Mesenchymal stem cell (in vitro differentiated cells and primary cell): ENCODE measurements around the gene COL18A1.
"Not testable (repeated sequence)": the region's sequence is repeated elsewhere in the genome, so short reads cannot be mapped to it uniquely, and the experiment has no call there.

ENCODE experiments used
- DNase-seq: peaks from one replicate; pipeline ENCODE4 v3.0.0-alpha.2; 2013
- H2AFZ ChIP-seq: one replicate; pipeline ENCODE4 v1.6.1; 2013; ENCODE audit warnings: low read depth, mild to moderate bottlenecking, control low read depth, inconsistent platforms, low read length, moderate library complexity
- H2AK5ac ChIP-seq: 2 replicates; pipeline ENCODE4 v1.6.1; 2013; ENCODE audit warnings: low read length, moderate library complexity, mild to moderate bottlenecking, inconsistent platforms; ENCODE audit not compliant: severe bottlenecking
- H2BK120ac ChIP-seq: one replicate; pipeline ENCODE4 v1.6.1; 2013; ENCODE audit warnings: low read depth, mild to moderate bottlenecking, inconsistent platforms, low read length, moderate library complexity
- H2BK12ac ChIP-seq, 2 experiments: one replicate each; pipeline ENCODE4 v1.6.1; 2013; ENCODE audit warnings: inconsistent platforms in 2 of 2, low read length in 2 of 2, mild to moderate bottlenecking in 2 of 2, moderate library complexity in 2 of 2, control low read depth in 1 of 2
- H2BK15ac ChIP-seq: one replicate; pipeline ENCODE4 v1.6.1; 2013; ENCODE audit warnings: mild to moderate bottlenecking, low read depth, inconsistent platforms; ENCODE audit not compliant: poor library complexity, severe bottlenecking
- H2BK5ac ChIP-seq: 2 replicates; pipeline ENCODE4 v1.6.1; 2013; ENCODE audit warnings: low read depth, mild to moderate bottlenecking, low read length, control low read depth, inconsistent platforms; ENCODE audit not compliant: poor library complexity, severe bottlenecking
- H3K14ac ChIP-seq, 2 experiments: one replicate each; pipeline ENCODE4 v1.6.1; 2013; ENCODE audit warnings: inconsistent platforms in 2 of 2, low read length in 2 of 2, control low read depth in 1 of 2, mild to moderate bottlenecking in 1 of 2, moderate library complexity in 1 of 2
- H3K18ac ChIP-seq, 2 experiments: one replicate each; pipeline ENCODE4 v1.6.1; 2013; ENCODE audit warnings: inconsistent platforms in 2 of 2, low read length in 2 of 2, control low read depth in 1 of 2, low read depth in 1 of 2, mild to moderate bottlenecking in 1 of 2
- H3K23ac ChIP-seq, 2 experiments: one replicate each; pipeline ENCODE4 v1.6.1; 2013; ENCODE audit warnings: inconsistent platforms in 2 of 2, low read length in 2 of 2, mild to moderate bottlenecking in 2 of 2, moderate library complexity in 2 of 2, control low read depth in 1 of 2
- H3K27ac ChIP-seq: 2 replicates; pipeline ENCODE4 v1.5.1; 2013; ENCODE audit warnings: mild to moderate bottlenecking, moderate library complexity, low read length, control low read depth, inconsistent platforms; ENCODE audit not compliant: poor library complexity, severe bottlenecking
- H3K27me3 ChIP-seq, 2 experiments: 2 replicates each; pipeline versions ENCODE4 v1.6.1 to v1.7.0; 2013; ENCODE audit warnings: low read length in 2 of 2, mild to moderate bottlenecking in 2 of 2, moderate library complexity in 2 of 2, control low read depth in 1 of 2, inconsistent platforms in 1 of 2; ENCODE audit not compliant: control insufficient read depth in 1 of 2, insufficient read depth in 1 of 2
- H3K36me3 ChIP-seq, 2 experiments: 2 replicates each; pipeline versions ENCODE4 v1.6.1 to v1.7.0; 2013; ENCODE audit warnings: low read length in 2 of 2, control low read depth in 1 of 2, inconsistent platforms in 1 of 2, low read depth in 1 of 2, mild to moderate bottlenecking in 1 of 2; ENCODE audit not compliant: insufficient read depth in 2 of 2, control insufficient read depth in 1 of 2
- H3K4ac ChIP-seq, 2 experiments: one replicate each; pipeline ENCODE4 v1.6.1; 2013; ENCODE audit warnings: inconsistent platforms in 2 of 2, low read length in 2 of 2, mild to moderate bottlenecking in 2 of 2, moderate library complexity in 2 of 2, control low read depth in 1 of 2, low read depth in 1 of 2
- H3K4me1 ChIP-seq: 2 replicates; pipeline ENCODE4 v1.6.1; 2013; ENCODE audit warnings: low read depth, low read length, control low read depth; ENCODE audit not compliant: control insufficient read depth, insufficient read depth
- H3K4me2 ChIP-seq: 2 replicates; pipeline ENCODE4 v1.6.1; 2013; ENCODE audit warnings: low read length, mild to moderate bottlenecking, inconsistent platforms; ENCODE audit not compliant: poor library complexity, severe bottlenecking
- H3K4me3 ChIP-seq, 2 experiments: 2 replicates each; pipeline versions ENCODE4 v1.5.1 to v1.7.0; 2013; ENCODE audit warnings: low read length in 2 of 2, mild to moderate bottlenecking in 2 of 2, control low read depth in 1 of 2, low read depth in 1 of 2; ENCODE audit not compliant: insufficient read depth in 1 of 2
- H3K79me1 ChIP-seq: replicated peaks from 2 replicates; pipeline ENCODE4 v1.6.1; 2013; ENCODE audit warnings: mild to moderate bottlenecking, control low read depth, low read length, inconsistent platforms; ENCODE audit not compliant: poor library complexity, severe bottlenecking
- H3K9ac ChIP-seq: 2 replicates; pipeline ENCODE4 v1.7.0; 2013; ENCODE audit warnings: mild to moderate bottlenecking, low read length, moderate library complexity
- H3K9me3 ChIP-seq: 2 replicates; pipeline ENCODE4 v1.7.0; 2013; ENCODE audit warnings: mild to moderate bottlenecking, low read length; ENCODE audit not compliant: control insufficient read depth
- H4K8ac ChIP-seq: one replicate; pipeline ENCODE4 v1.6.1; 2013; ENCODE audit warnings: inconsistent platforms, mild to moderate bottlenecking, low read length, moderate library complexity
- H4K91ac ChIP-seq: one replicate; pipeline ENCODE4 v1.6.1; 2013; ENCODE audit warnings: mild to moderate bottlenecking, low read length, inconsistent platforms
- WGBS: methylation state at CpG from one replicate; pipeline ENCODE4 v1.1.7; 2013; ENCODE audit warnings: mixed read lengths; 5-methylcytosine and 5-hydroxymethylcytosine counted together

COL18A1 gene

GRCh38 chr21:45499970-45500577, 95.1 kb downstream of the COL18A1 start:
- no peak overlapping the region for H3K9ac ChIP-seq
- H2BK12ac ChIP-seq, result no peak overlapping the region
- no peaks in the 10 kb centered on the region for H3K9me3 ChIP-seq
- H2AK5ac ChIP-seq, result no peak overlapping the region
- H2BK120ac ChIP-seq, result no peak overlapping the region
- H3K27ac ChIP-seq, result no peak overlapping the region
- 87% methylated on average over 5 of the region's 6 CpGs for WGBS
- DNase-seq, result no peak
- no peak overlapping the region for H3K18ac ChIP-seq
- H4K8ac ChIP-seq, result no peak overlapping the region
- H2BK15ac ChIP-seq, result no peak overlapping the region
- H3K4ac ChIP-seq, result no peak overlapping the region
- no peak overlapping the region for H4K91ac ChIP-seq
- H3K23ac ChIP-seq, result no peak overlapping the region
- no peak overlapping the region for H3K14ac ChIP-seq
- H3K4me2 ChIP-seq, result no peak overlapping the region
- H2BK5ac ChIP-seq, result no peak overlapping the region
- no peak overlapping the region for H2AFZ ChIP-seq
- H3K36me3 ChIP-seq, result peaks cover 37 to 78% of the 10 kb centered on the region in 2 experiments
- H3K27me3 ChIP-seq, result no peaks in the 10 kb centered on the region
- peaks cover 21% of the 10 kb centered on the region for H3K79me1 ChIP-seq
- H3K4me3 ChIP-seq, result no peak overlapping the region
- H3K4me1 ChIP-seq, result peaks cover 3% of the 10 kb centered on the region

GRCh38 chr21:45501081-45502005, 96.4 kb downstream of the COL18A1 start:
- 91% methylated on average over 12 of the region's 20 CpGs for WGBS
- not testable (repeated sequence) for H2AFZ ChIP-seq, H3K14ac ChIP-seq, H4K8ac ChIP-seq, H2BK12ac ChIP-seq, H3K27ac ChIP-seq, H4K91ac ChIP-seq, H3K27me3 ChIP-seq, H3K4me2 ChIP-seq, H3K9ac ChIP-seq, H2BK120ac ChIP-seq, H3K23ac ChIP-seq, H3K4me1 ChIP-seq, H2BK5ac ChIP-seq, H2AK5ac ChIP-seq, H3K4ac ChIP-seq, H2BK15ac ChIP-seq, H3K4me3 ChIP-seq, H3K18ac ChIP-seq, H3K9me3 ChIP-seq
- peaks cover 25 to 78% of the 10 kb centered on the region in 2 experiments for H3K36me3 ChIP-seq
- peak; percentile 22 for DNase-seq
- peaks cover 20% of the 10 kb centered on the region for H3K79me1 ChIP-seq

- no peaks in the 10 kb centered on the region for H3K9me3 ChIP-seq
- H4K91ac ChIP-seq, result no peak overlapping the region
- no peak overlapping the region for H3K27ac ChIP-seq
- no peak overlapping the region for H3K9ac ChIP-seq
- H3K79me1 ChIP-seq, result peaks cover 16% of the 10 kb centered on the region
- DNase-seq, result no peak
- H3K36me3 ChIP-seq, result peaks cover 19 to 78% of the 10 kb centered on the region in 2 experiments
- no peak overlapping the region for H3K4me2 ChIP-seq
- no peaks in the 10 kb centered on the region for H3K27me3 ChIP-seq
- no peak overlapping the region for H2BK120ac ChIP-seq
- no peak overlapping the region for H3K23ac ChIP-seq
- H3K18ac ChIP-seq, result no peak overlapping the region
- H2AK5ac ChIP-seq, result no peak overlapping the region
- H2BK15ac ChIP-seq, result no peak overlapping the region
- H3K14ac ChIP-seq, result no peak overlapping the region
- H3K4ac ChIP-seq, result no peak overlapping the region
- no peak overlapping the region for H2BK5ac ChIP-seq
- peaks cover 3% of the 10 kb centered on the region for H3K4me1 ChIP-seq
- no peak overlapping the region for H2BK12ac ChIP-seq
- no peak overlapping the region for H2AFZ ChIP-seq
- no peak overlapping the region for H3K4me3 ChIP-seq
- no peak overlapping the region for H4K8ac ChIP-seq
- WGBS, result 93% methylated on average over 12 of the region's 13 CpGs
Measured at GRCh38 chr21:45502006-45502345, 97.0 kb downstream of the COL18A1 start.

- Histone ChIP-seq H3K4me1 (peaks cover 3% of the 10 kb centered on the region), H2BK15ac (no peak overlapping the region), H2BK12ac (no peak overlapping the region), H4K8ac (no peak overlapping the region), H3K27ac (no peak overlapping the region), H3K79me1 (peaks cover 12% of the 10 kb centered on the region), H2AFZ (no peak overlapping the region), H3K4ac (no peak overlapping the region), H3K18ac (no peak overlapping the region), H3K23ac (no peak overlapping the region), H2AK5ac (no peak overlapping the region), H3K14ac (no peak overlapping the region), H2BK120ac (no peak overlapping the region), H3K4me2 (no peak overlapping the region), H2BK5ac (no peak overlapping the region), H4K91ac (no peak overlapping the region), H3K36me3 (peaks cover 13 to 78% of the 10 kb centered on the region in 2 experiments), H3K27me3 (no peaks in the 10 kb centered on the region), H3K4me3 (no peak overlapping the region), H3K9ac (no peak overlapping the region), H3K9me3 (no peaks in the 10 kb centered on the region)
- no peak for DNase-seq
- 97% methylated on average over 10 of the region's 10 CpGs for WGBS
Measured at GRCh38 chr21:45502600-45502999, 97.6 kb downstream of the COL18A1 start.
